Measurements from ENCODE around the gene UVRAG. TPM values are rescaled to one million over a fixed set of nuclear protein-coding genes. Genes with fewer than 3 reads are reported as not detected.

Gene UVRAG
- total RNA-seq, 1 donor from 2014 or later, result 20.7 TPM

DNA sequence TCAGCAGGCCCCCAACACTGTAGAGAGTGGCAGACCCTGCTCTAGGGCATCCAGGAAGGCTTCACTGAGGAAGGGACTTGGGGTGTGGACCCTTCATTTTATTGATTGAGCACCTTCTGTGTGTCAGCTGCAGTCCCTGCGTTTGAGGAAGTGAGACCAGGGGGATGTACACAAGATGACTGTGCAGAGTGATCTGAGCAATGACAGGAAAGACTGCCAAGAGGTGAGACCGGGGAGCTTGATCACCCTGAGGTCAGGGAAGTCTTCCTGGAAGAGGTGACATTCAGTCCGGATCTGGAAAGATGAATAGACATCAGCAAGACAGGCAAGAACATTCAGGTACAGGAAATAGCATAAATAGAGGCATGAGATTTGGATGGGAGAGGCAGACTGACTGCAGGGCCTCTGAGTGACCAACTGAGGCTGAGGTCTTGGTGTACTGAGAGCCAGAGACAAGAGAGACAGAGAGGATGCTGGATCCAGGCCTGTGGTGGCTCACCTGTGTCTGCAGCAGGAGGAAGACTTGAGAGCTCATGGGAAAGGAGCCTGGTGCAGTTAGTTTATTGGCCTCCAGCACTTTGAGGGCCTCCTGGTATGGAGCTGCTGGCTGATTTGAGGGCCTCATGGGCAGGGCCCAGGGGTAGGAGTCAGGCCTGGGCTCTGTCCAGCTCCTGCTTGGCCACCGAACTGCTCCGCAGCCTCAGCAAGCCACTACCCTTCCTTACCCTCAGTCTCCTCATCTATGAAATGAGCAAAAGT, 41.2 kb upstream of the UVRAG start:
- Mint-ChIP-seq H3K9me3 (no peaks in the 10 kb centered on the region), H3K36me3 (no peaks in the 10 kb centered on the region), H3K27me3 (peaks cover 35% of the 10 kb centered on the region), H3K27ac (no peak overlapping the region), H3K4me1 (ENCODE audit: unreplicated experiment) (peaks cover 5% of the 10 kb centered on the region), H3K4me3 (no peak overlapping the region)
- DNase-seq (ENCODE audit: extremely low spot score, unreplicated experiment), result no peak
- TF ChIP-seq, protein P1, sequence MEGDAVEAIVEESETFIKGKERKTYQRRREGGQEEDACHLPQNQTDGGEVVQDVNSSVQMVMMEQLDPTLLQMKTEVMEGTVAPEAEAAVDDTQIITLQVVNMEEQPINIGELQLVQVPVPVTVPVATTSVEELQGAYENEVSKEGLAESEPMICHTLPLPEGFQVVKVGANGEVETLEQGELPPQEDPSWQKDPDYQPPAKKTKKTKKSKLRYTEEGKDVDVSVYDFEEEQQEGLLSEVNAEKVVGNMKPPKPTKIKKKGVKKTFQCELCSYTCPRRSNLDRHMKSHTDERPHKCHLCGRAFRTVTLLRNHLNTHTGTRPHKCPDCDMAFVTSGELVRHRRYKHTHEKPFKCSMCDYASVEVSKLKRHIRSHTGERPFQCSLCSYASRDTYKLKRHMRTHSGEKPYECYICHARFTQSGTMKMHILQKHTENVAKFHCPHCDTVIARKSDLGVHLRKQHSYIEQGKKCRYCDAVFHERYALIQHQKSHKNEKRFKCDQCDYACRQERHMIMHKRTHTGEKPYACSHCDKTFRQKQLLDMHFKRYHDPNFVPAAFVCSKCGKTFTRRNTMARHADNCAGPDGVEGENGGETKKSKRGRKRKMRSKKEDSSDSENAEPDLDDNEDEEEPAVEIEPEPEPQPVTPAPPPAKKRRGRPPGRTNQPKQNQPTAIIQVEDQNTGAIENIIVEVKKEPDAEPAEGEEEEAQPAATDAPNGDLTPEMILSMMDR (conservative IDR thresholded peaks at IDR 0.05), result no peak

- Mint-ChIP-seq H3K4me1 (ENCODE audit: unreplicated experiment) (peaks cover 5% of the 10 kb centered on the region), H3K9me3 (no peaks in the 10 kb centered on the region), H3K27me3 (peaks cover 24% of the 10 kb centered on the region), H3K4me3 (no peak overlapping the region), H3K27ac (no peak overlapping the region), H3K36me3 (no peaks in the 10 kb centered on the region)
- no peak for DNase-seq (ENCODE audit: extremely low spot score, unreplicated experiment)
- TF ChIP-seq, protein P1 (conservative IDR thresholded peaks at IDR 0.05), result no peak
Measured at GRCh38 chr11:75775056-75775455, 40.0 kb upstream of the UVRAG start.

DNA sequence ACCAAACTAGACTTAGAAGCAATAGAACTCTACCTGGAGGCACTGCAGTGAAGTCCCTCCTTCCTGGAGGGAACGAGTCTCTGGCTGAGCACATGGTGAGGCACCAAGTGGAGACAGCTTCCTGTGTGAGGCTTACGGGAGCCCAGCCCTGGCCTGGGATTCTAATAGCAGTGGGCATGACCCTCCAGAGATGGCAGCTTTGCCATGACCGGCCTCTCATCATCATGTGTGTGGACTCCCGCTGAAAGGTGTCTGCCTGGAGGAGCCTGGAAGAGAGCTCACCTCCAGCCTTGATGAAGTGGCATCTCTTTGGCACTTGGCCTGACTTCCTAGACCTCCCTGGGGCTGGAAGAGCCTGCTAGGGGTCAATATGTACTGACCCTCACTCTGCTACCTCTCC, 38.5 kb upstream of the UVRAG start:
- DNase-seq (ENCODE audit: extremely low spot score, unreplicated experiment), result no peak
- TF ChIP-seq, protein P1 (conservative IDR thresholded peaks at IDR 0.05), result no peak
- Mint-ChIP-seq H3K9me3 (no peaks in the 10 kb centered on the region), H3K27me3 (peaks cover 9% of the 10 kb centered on the region), H3K27ac (no peak overlapping the region), H3K4me1 (ENCODE audit: unreplicated experiment) (peaks cover 5% of the 10 kb centered on the region), H3K36me3 (no peaks in the 10 kb centered on the region), H3K4me3 (no peak overlapping the region)

DNA sequence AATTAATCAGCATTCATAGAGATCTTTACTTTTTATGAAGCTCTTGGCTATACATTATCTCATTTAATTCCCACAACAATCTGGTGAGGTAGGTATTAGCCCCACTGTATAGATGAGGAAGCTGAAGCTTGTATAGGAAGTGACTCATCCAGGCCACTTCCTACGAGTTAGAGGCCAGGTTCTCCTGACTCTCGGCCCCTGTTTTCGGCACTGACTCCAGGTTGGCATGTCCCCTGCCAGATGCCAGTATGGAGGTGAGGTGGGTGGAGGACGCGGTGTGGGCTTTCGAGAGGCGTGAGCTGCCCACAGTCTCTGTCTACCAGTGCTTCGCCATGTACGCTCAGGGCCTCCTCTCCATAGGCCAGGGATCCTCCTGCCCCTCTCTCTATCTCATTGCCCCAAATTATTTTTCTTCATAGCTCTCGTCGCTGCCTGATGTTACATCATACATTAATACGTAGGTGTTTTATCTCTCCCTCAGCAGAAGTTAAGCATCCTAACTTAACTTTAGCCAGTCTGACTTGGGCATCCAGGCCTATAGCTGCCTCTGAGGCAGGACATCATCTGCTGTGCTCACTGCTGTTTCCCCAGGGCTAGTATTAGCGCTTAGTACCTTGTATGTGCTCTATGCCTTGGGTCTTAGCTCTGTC, 37.4 kb upstream of the UVRAG start:
- TF ChIP-seq, protein P1 (conservative IDR thresholded peaks at IDR 0.05), result no peak
- Mint-ChIP-seq H3K4me3 (no peak overlapping the region), H3K9me3 (no peaks in the 10 kb centered on the region), H3K36me3 (no peaks in the 10 kb centered on the region), H3K4me1 (ENCODE audit: unreplicated experiment) (peaks cover 5% of the 10 kb centered on the region), H3K27me3 (peaks cover under 1% of the 10 kb centered on the region), H3K27ac (no peak overlapping the region)
- no peak for DNase-seq (ENCODE audit: extremely low spot score, unreplicated experiment)

GRCh38 chr11:75778962-75779361, 36.0 kb upstream of the UVRAG start:
- no peaks in the 10 kb centered on the region for H3K27me3 Mint-ChIP-seq
- DNase-seq (ENCODE audit: extremely low spot score, unreplicated experiment), result no peak
- H3K36me3 Mint-ChIP-seq, result no peaks in the 10 kb centered on the region
- no peaks in the 10 kb centered on the region for H3K4me1 Mint-ChIP-seq (ENCODE audit: unreplicated experiment)
- H3K9me3 Mint-ChIP-seq, result no peaks in the 10 kb centered on the region
- TF ChIP-seq, protein P1 (conservative IDR thresholded peaks at IDR 0.05), result no peak
- H3K4me3 Mint-ChIP-seq, result no peak overlapping the region
- H3K27ac Mint-ChIP-seq, result no peak overlapping the region
